ENCODE results near the gene HDAC4. TPM values are rescaled to one million over a fixed set of nuclear protein-coding genes. Genes with fewer than 3 reads are reported as not detected.

Gene HDAC4
- total and polyA plus RNA-seq, 12 donors, result 3.7 to 40.0 (median 25.5) TPM

- intact Hi-C loops (cut with DNase I), result loop anchor here in 1 of 10 donors (10.0 kb wide), 1 partner anchor 371 kb away; no protein-coding TSS in a partner anchor
- no peak for TF ChIP-seq CTCF (IDR thresholded peaks at IDR 0.05)
- 80 to 81% methylated on average over 15 of the region's 15 CpGs for WGBS, 2 donors
- Histone ChIP-seq H3K27ac (no peak overlapping the region), H3K4me3 (no peak overlapping the region), H3K36me3 (peaks cover 0 to 94% (median 37%) of the 10 kb centered on the region in 9 donors), H3K27me3 (no peaks in the 10 kb centered on the region), H3K4me1 (no peaks in the 10 kb centered on the region), H3K9me3 (peaks cover 0 to 29% (median 9%) of the 10 kb centered on the region in 11 donors)
- ATAC-seq (peak in 5 of 8 donors; percentile 52 to 72 (median 55)), DNase-seq (no peak)
Measured at GRCh38 chr2:239053801-239054503, 346.9 kb downstream of the HDAC4 start.

- H3K4me3 ChIP-seq, result no peak overlapping the region
- TF ChIP-seq CTCF (IDR thresholded peaks at IDR 0.05), result no peak
- H3K4me1 ChIP-seq, result no peaks in the 10 kb centered on the region
- DNase-seq (no peak), ATAC-seq (peak in 2 of 8 donors; percentile 16 to 32)
- no peak overlapping the region for H3K27ac ChIP-seq
- peaks cover 0 to 26% (median 9%) of the 10 kb centered on the region in 11 donors for H3K9me3 ChIP-seq
- WGBS, 2 donors, result 95 to 97% methylated on average over 51 of the region's 51 CpGs
- peaks cover 0 to 85% (median 37%) of the 10 kb centered on the region in 9 donors for H3K36me3 ChIP-seq
- H3K27me3 ChIP-seq, result no peaks in the 10 kb centered on the region
- intact Hi-C loops (cut with DNase I), result loop anchor here in 1 of 10 donors (10.0 kb wide), 1 partner anchor 372 kb away; no protein-coding TSS in a partner anchor
Measured at GRCh38 chr2:239052798-239053665, 347.8 kb downstream of the HDAC4 start.

- WGBS, 2 donors, result 93 to 94% methylated on average over 19 of the region's 19 CpGs
- peaks cover 0 to 15% (median 0%) of the 10 kb centered on the region in 11 donors for H3K9me3 ChIP-seq
- peaks cover 0 to 74% (median 37%) of the 10 kb centered on the region in 9 donors for H3K36me3 ChIP-seq
- no peak for TF ChIP-seq CTCF (IDR thresholded peaks at IDR 0.05)
- no peak overlapping the region for H3K4me3 ChIP-seq
- H3K27me3 ChIP-seq, result no peaks in the 10 kb centered on the region
- no peak for DNase-seq
- H3K4me1 ChIP-seq, result peaks cover 0 to under 1% (median 0%) of the 10 kb centered on the region in 9 donors
- intact Hi-C loops (cut with DNase I), result loop anchor here in 1 of 10 donors (10.0 kb wide), 1 partner anchor 373 kb away; no protein-coding TSS in a partner anchor
- ATAC-seq, result no peak
- H3K27ac ChIP-seq, result no peak overlapping the region
Measured at GRCh38 chr2:239051891-239052445, 348.9 kb downstream of the HDAC4 start.

- no peak overlapping the region for H3K27ac ChIP-seq
- TF ChIP-seq CTCF (IDR thresholded peaks at IDR 0.05), result no peak
- peaks cover 0 to 12% (median 0%) of the 10 kb centered on the region in 11 donors for H3K9me3 ChIP-seq
- WGBS, 2 donors, result 93 to 94% methylated on average over 3 of the region's 3 CpGs
- DNase-seq (no peak), ATAC-seq (no peak)
- peaks cover 0 to 10% (median 0%) of the 10 kb centered on the region in 9 donors for H3K4me1 ChIP-seq
- intact Hi-C loops (cut with DNase I), result loop anchor here in 1 of 10 donors (10.0 kb wide), 1 partner anchor 375 kb away; no protein-coding TSS in a partner anchor
- no peak overlapping the region for H3K4me3 ChIP-seq
- H3K36me3 ChIP-seq, result peaks cover 0 to 58% (median 34%) of the 10 kb centered on the region in 9 donors
- no peaks in the 10 kb centered on the region for H3K27me3 ChIP-seq
Measured at GRCh38 chr2:239050252-239050649, 350.6 kb downstream of the HDAC4 start.
